Choroid plexus epithelial cell (primary cell): ENCODE measurements around the gene ALDH3B2.

Experiments
- DNase-seq: peaks from one replicate; pipeline ENCODE4 v3.0.0-alpha.2; 2010; ENCODE audit warnings: low read depth
- H3K4me3 ChIP-seq: 2 replicates; pipeline ENCODE4 v1.5.1; 2011; ENCODE audit warnings: low read depth, mild to moderate bottlenecking, control low read depth, low read length, moderate library complexity
- TF ChIP-seq, protein P1 (sequence below): conservative IDR thresholded peaks from 2 replicates; pipeline ENCODE4 v1.5.1; 2011; ENCODE audit warnings: low read depth, mild to moderate bottlenecking, control low read depth, inconsistent platforms, low read length, moderate library complexity

ALDH3B2 gene

GRCh38 chr11:67613313-67613959 is 61.0 kb downstream of the ALDH3B2 start:
- TF ChIP-seq, protein P1, sequence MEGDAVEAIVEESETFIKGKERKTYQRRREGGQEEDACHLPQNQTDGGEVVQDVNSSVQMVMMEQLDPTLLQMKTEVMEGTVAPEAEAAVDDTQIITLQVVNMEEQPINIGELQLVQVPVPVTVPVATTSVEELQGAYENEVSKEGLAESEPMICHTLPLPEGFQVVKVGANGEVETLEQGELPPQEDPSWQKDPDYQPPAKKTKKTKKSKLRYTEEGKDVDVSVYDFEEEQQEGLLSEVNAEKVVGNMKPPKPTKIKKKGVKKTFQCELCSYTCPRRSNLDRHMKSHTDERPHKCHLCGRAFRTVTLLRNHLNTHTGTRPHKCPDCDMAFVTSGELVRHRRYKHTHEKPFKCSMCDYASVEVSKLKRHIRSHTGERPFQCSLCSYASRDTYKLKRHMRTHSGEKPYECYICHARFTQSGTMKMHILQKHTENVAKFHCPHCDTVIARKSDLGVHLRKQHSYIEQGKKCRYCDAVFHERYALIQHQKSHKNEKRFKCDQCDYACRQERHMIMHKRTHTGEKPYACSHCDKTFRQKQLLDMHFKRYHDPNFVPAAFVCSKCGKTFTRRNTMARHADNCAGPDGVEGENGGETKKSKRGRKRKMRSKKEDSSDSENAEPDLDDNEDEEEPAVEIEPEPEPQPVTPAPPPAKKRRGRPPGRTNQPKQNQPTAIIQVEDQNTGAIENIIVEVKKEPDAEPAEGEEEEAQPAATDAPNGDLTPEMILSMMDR = no peak
- H3K4me3 ChIP-seq = no peak overlapping the region
- DNase-seq = no peak

DNA sequence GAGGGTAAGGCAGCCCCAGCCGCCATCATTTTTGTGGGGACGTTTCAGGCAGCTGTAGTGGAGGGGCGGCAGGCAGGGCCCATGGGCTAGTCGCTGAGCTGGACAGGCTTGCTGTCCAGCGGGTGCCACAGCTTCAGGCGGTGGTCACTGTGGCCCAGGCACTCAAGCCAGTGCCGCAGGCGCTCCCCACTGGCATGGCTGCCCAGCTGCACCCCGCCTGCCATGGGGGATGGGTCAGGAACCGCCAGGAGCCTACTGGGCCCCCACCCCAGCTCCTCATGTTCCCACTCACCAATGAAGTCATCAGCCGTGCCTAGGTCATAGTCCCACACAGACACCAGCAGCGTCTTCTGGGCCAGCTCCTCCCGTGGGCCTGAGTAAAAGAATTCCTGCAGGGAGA is 61.7 kb downstream of the ALDH3B2 start:
- TF ChIP-seq, protein P1 = no peak
- no peak overlapping the region for H3K4me3 ChIP-seq
- DNase-seq = no peak
